GM19238 (cell line): ENCODE data around the gene MFNG.

Experiments used
- DNase-seq: peaks from one replicate; pipeline ENCODE4 v3.0.0; 2011; ENCODE audit warnings: low spot score; ENCODE audit not compliant: insufficient read length

The MFNG gene

GRCh38 chr22:37511395-37512104, 25.4 kb upstream of the MFNG start:
- no peak for DNase-seq

- no peak for DNase-seq
Measured at GRCh38 chr22:37510091-37510490, 23.9 kb upstream of the MFNG start.

- DNase-seq, result no peak
Measured at GRCh38 chr22:37509059-37509860, 23.1 kb upstream of the MFNG start.

GRCh38 chr22:37508431-37508992, 22.3 kb upstream of the MFNG start:
- no peak for DNase-seq

GRCh38 chr22:37507731-37508130, 21.5 kb upstream of the MFNG start:
- DNase-seq, result no peak

- no peak for DNase-seq
Measured at GRCh38 chr22:37505989-37506388, 19.8 kb upstream of the MFNG start.

GRCh38 chr22:37505565-37505964, 19.4 kb upstream of the MFNG start:
- DNase-seq, result no peak

GRCh38 chr22:37504964-37505363, 18.8 kb upstream of the MFNG start:
- no peak for DNase-seq

- DNase-seq, result no peak
Measured at GRCh38 chr22:37503850-37504249, 17.7 kb upstream of the MFNG start.

- DNase-seq, result no peak
Measured at GRCh38 chr22:37503183-37503683, 17.0 kb upstream of the MFNG start.

- DNase-seq, result no peak
Measured at GRCh38 chr22:37502342-37503182, 16.4 kb upstream of the MFNG start.

- no peak for DNase-seq
Measured at GRCh38 chr22:37501610-37502341, 15.6 kb upstream of the MFNG start.

GRCh38 chr22:37500745-37501609, 14.8 kb upstream of the MFNG start:
- DNase-seq, result no peak

- DNase-seq, result no peak
Measured at GRCh38 chr22:37499789-37500540, 13.8 kb upstream of the MFNG start.

- DNase-seq, result no peak
Measured at GRCh38 chr22:37499027-37499707, 13.0 kb upstream of the MFNG start.

- DNase-seq, result peak; percentile 84
Measured at GRCh38 chr22:37498289-37498909, 12.2 kb upstream of the MFNG start.

GRCh38 chr22:37497062-37497599, 10.9 kb upstream of the MFNG start:
- no peak for DNase-seq

- no peak for DNase-seq
Measured at GRCh38 chr22:37496651-37497050, 10.5 kb upstream of the MFNG start.
